Measurements from ENCODE around the gene SLCO4C1. TPM values are rescaled to one million over a fixed set of nuclear protein-coding genes. Genes with fewer than 3 reads are reported as not detected.

Gene SLCO4C1
- total RNA-seq, 1 donor from 2014 or later: 0.08 TPM

GRCh38 chr5:102278231-102278630 is 17.9 kb downstream of the SLCO4C1 start:
- intact Hi-C loops (cut with DNase I): no loop called here
- no peak for ATAC-seq

GRCh38 chr5:102277144-102277543 is 18.9 kb downstream of the SLCO4C1 start:
- intact Hi-C loops (cut with DNase I): no loop called here
- DNase-seq (ENCODE audit: missing footprints): no peak
- ATAC-seq: no peak

More at GRCh38 chr5:102278231-102278630, 17.9 kb downstream of the SLCO4C1 start:
- DNase-seq (ENCODE audit: missing footprints): no peak

- ATAC-seq (no peak), DNase-seq (ENCODE audit: missing footprints) (no peak)
- intact Hi-C loops (cut with DNase I): no loop called here
These were observed 24.3 kb downstream of the SLCO4C1 start for GRCh38 chr5:102271759-102272158.

- DNase-seq (ENCODE audit: missing footprints): no peak
- intact Hi-C loops (cut with DNase I): no loop called here
- ATAC-seq: no peak
These were observed 26.0 kb downstream of the SLCO4C1 start for GRCh38 chr5:102270036-102270435.

DNA sequence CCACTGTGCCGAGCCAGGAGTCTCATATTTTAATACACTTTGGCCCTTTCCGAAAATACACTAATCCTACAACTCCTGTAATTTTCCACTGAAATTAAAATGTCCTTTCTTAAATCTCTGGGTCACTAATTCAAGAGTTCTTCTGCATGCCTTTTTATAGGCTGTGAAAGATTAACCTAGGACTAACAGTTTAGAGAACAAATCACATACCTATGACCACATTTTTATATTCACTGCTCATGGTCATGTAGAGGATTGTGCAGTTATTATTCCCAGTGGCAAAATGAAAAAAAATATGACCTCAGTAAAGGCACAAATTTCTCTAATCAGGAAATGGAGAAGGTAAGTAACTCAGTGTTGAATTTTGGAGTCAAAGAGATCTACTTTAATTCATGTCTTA is 33.4 kb downstream of the SLCO4C1 start:
- intact Hi-C loops (cut with DNase I): no loop called here
- ATAC-seq (no peak), DNase-seq (ENCODE audit: missing footprints) (no peak)

GRCh38 chr5:102249381-102249780 is 46.7 kb downstream of the SLCO4C1 start:
- DNase-seq (ENCODE audit: missing footprints) (no peak), ATAC-seq (no peak)
- intact Hi-C loops (cut with DNase I): no loop called here

DNA sequence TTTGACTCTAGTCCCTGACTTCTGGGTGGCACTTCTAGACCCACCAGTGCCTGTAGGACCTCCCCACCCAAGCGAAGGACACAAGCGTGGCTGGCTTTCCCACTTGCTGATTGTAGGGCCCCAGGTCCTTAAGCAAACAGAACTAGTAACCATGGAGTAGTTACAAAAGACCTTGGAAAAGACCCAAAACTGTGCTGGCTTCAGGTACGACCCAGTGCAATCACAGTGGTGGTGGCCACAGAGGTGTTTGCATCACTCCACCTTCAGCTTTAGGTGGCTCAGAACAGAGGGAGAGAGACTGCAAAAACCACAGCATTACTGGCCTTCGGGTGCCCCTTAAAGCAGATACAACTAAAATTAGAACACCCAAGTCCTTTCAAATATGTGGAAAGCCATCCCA is 52.9 kb downstream of the SLCO4C1 start:
- DNase-seq (ENCODE audit: missing footprints) (no peak), ATAC-seq (no peak)
- intact Hi-C loops (cut with DNase I): no loop called here

DNA sequence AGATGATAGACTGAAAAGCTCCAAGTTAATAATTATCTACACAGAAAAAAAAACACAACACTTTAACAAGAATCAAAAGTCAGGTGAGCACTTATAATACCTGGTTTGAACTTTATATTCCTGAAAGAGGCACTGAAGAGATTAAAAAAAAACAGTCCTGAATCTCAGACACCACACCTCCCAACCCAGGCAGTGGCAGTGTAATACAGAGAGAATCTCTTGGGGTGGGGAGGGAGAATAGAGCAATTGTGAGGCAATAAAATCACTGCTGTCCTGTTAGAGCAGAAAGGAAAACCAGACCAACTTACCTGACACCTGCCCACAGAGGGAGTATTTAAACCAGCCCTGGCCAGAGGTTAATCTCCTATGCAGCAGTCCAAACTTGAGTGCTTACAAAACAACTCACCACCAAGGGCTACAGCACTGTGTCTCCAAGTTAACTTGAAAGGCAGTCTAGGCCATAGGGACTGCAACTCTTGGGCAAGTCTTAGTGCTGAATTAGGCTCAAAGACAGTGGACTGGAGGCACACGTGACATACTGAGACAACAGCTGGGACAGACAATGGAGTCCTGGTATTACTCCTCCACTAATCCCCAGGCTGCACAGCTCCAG is 54.2 kb downstream of the SLCO4C1 start:
- DNase-seq (ENCODE audit: missing footprints): no peak
- intact Hi-C loops (cut with DNase I): no loop called here
- ATAC-seq: no peak

GRCh38 chr5:102231693-102232619 is 64.1 kb downstream of the SLCO4C1 start:
- ATAC-seq (no peak), DNase-seq (ENCODE audit: missing footprints) (no peak)
- intact Hi-C loops (cut with DNase I): no loop called here

GRCh38 chr5:102229685-102230084 is 66.4 kb downstream of the SLCO4C1 start:
- no peak for DNase-seq (ENCODE audit: missing footprints)
- intact Hi-C loops (cut with DNase I): no loop called here
- ATAC-seq: no peak

- intact Hi-C loops (cut with DNase I): no loop called here
- DNase-seq (ENCODE audit: missing footprints): no peak
- no peak for ATAC-seq
These were observed 69.8 kb downstream of the SLCO4C1 start for GRCh38 chr5:102226321-102226720.

DNA sequence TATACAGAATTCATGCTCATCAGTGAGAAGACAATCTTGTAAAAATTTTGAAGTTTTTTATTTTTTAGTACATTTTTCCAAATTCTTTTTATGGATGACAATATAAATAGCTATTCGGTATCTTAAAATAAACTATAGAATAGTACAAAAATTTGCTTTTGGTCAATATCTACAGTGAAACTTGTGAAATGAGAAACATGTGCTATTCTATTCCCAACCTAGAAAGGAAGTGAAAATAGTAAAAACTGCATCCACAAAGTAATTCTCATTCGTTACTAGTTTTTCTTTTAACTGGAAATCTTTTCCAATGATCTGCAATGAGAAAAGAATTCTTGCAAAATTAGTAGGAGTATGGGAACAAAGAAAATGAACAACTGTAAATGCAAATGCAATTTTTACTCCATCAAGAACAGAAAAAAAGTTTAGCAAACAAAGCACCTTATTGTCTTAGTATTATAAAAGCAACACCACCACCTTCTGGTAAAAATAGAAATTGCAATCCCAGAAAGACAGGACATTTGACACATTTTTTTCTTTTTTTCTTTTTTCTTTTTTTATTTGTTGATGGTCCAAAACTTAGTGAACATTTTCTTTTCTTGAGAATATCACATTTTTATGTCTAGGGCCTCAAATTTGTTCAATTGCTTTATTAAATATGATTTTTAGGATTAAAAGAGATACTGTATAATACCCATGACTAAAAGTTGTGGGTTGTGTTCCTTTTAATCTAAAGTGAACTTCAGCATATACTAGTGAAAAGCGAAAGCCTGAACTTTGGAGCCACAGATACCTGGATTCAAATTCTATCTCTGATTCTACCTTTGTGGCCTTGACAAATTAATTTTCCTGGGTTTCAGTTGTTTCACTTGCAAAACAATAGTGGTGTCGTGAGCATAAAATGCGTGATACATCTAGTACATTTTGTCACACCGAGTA is 72.3 kb downstream of the SLCO4C1 start:
- DNase-seq (ENCODE audit: missing footprints): no peak
- no peak for ATAC-seq
- intact Hi-C loops (cut with DNase I): no loop called here

- ATAC-seq (no peak), DNase-seq (ENCODE audit: missing footprints) (no peak)
- intact Hi-C loops (cut with DNase I): no loop called here
These were observed 73.3 kb downstream of the SLCO4C1 start for GRCh38 chr5:102222772-102223171.

GRCh38 chr5:102221949-102222348 is 74.1 kb downstream of the SLCO4C1 start:
- ATAC-seq (no peak), DNase-seq (ENCODE audit: missing footprints) (no peak)
- intact Hi-C loops (cut with DNase I): no loop called here

- intact Hi-C loops (cut with DNase I): no loop called here
- ATAC-seq (no peak), DNase-seq (ENCODE audit: missing footprints) (no peak)
These were observed 77.9 kb downstream of the SLCO4C1 start for GRCh38 chr5:102218159-102218558.

- no peak for DNase-seq (ENCODE audit: missing footprints)
- ATAC-seq: no peak
- intact Hi-C loops (cut with DNase I): no loop called here
These were observed 79.4 kb downstream of the SLCO4C1 start for GRCh38 chr5:102216678-102217077.

GRCh38 chr5:102211165-102211564 is 84.9 kb downstream of the SLCO4C1 start:
- DNase-seq (ENCODE audit: missing footprints) (no peak), ATAC-seq (no peak)
- intact Hi-C loops (cut with DNase I): no loop called here

- intact Hi-C loops (cut with DNase I): no loop called here
These were observed 95.2 kb downstream of the SLCO4C1 start for GRCh38 chr5:102200861-102201260.

DNA sequence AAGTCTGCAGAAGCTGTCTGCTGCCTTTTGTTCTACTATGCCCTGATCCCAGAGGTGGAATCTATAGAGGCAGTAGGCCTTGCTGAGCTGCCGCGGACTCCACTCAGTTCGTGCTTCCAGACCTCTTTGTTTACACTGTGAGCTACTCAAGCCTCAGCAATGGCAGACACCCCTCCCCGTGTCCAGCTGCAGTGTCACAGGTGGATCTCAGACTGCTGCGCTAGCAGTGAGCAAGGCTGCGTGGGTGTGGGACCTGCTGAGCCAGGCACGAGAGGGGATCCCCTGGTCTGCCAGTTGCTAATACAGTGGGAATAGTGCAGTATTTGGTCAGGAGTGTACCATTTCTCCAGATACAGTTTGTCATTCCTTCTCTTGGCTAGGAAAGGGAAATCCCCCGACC is 99.6 kb downstream of the SLCO4C1 start:
- intact Hi-C loops (cut with DNase I): no loop called here
- no peak for DNase-seq (ENCODE audit: missing footprints)
- ATAC-seq: no peak

More at GRCh38 chr5:102200861-102201260, 95.2 kb downstream of the SLCO4C1 start:
- no peak for ATAC-seq
- no peak for DNase-seq (ENCODE audit: missing footprints)

All from Right ventricle myocardium inferior (tissue), 1 donor.